Activated CD8-positive, alpha-beta memory T cell treated with anti-CD3 and anti-CD28 coated beads, Interleukin-2, amount 50 U/mL, for 24 hours (primary cell): ENCODE results near the gene TRAPPC3L.

ENCODE experiments used
- DNase-seq: peaks from one replicate; pipeline ENCODE4 v3.0.0-alpha.2; 2020; ENCODE audit errors: extremely low read depth

The TRAPPC3L gene

GRCh38 chr6:116465246-116465645 lies 80.2 kb downstream of the TRAPPC3L start:
- DNase-seq: no peak

GRCh38 chr6:116463301-116463700 lies 82.2 kb downstream of the TRAPPC3L start:
- no peak for DNase-seq

GRCh38 chr6:116461932-116462885 lies 83.3 kb downstream of the TRAPPC3L start:
- DNase-seq: no peak

DNA sequence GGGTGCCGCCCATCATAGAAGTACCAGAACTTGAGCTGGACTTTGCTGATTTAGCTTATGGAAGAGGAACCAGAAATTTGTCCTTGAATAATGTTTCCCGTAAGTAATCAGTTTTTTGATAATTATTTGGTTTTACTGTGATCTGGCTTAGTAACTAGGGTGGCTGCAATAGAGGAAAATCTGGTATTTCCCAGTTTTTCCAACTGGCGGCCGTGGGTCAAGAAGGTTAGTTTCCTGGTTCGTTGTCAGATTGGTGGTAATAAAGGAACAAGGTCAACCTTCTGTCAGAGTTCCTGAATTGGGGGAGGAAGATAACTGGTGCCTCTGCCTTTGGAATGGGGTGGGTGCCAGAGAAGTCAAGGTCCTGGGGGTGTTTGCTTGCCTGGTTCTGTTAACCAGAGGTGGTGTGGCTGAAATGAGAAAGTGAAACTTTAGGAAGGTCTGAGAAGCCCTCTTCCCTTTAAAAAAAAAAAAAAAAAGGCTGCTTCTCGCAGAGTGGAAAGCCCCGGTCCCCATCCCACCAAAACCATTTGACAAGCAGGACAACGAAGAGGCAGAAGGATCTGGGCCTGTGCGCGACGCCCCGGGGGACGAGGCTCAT lies 84.1 kb downstream of the TRAPPC3L start, which contains the start of gene CALHM6:
Gene CALHM6 (plus strand): TSS at position 45 of the 601 bp plus-strand sequence. CDS start 555 bp downstream, at position 600.
- no peak for DNase-seq

- DNase-seq: no peak
Measured at GRCh38 chr6:116459927-116460326, 85.6 kb downstream of the TRAPPC3L start.

- no peak for DNase-seq
Measured at GRCh38 chr6:116458264-116458663, 87.2 kb downstream of the TRAPPC3L start.

DNA sequence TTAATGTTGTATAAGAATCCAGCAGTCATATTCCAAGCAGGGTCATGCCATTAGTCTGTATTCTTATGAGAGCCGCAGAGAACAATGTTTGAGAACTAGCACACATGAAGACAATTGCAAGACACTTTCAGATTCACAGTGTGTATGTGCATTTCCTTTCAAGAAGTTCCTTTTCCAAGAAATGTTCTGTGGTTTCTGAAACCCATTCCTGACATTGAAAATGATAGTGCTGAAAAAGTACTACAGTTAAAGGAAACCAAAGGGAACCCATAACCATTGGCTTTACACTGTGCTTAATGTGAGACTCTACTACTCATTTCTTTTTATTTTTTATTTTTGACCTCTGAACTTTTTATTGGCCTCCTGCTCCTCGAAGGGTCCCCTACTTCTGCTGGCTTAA lies 88.6 kb downstream of the TRAPPC3L start:
- no peak for DNase-seq

DNA sequence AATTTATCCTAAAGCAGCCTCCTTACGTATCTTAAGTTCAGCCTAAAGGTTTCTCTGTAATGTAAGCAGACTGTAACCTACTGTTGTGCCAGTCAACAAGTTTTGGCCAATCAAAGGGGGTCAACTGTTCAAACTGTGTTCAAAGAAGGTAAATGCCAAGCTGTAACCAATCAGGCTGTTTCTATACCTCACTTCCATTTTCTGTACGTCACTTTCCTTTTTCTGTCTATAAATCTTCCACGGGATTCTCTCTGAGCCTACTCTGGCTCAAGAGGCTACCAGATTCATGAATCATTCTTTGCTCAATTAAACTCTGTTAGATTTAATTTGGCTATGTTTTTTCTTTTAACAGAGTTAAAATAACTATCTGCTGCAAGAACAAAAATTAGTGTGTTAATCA lies 89.4 kb downstream of the TRAPPC3L start:
- DNase-seq: no peak

DNA sequence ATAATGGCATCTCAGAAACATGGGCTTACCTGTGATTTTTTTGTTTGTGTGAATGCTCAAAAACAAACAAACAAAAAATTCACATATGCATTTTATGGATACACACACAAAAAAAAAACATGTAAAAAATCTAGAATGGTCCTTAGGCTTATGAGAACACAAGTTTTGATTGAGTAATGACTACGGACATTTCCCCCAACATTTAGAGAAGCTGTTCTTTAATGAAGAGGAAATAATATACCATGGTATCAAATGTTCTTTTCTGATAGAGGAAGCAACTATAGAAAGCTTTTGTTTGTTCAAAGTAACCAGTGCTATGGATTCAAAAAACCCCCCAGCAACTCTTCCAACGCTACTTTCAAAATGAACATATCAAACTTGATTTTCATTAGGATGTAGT lies 93.0 kb downstream of the TRAPPC3L start:
- DNase-seq: no peak

GRCh38 chr6:116451916-116452315 lies 93.6 kb downstream of the TRAPPC3L start:
- no peak for DNase-seq

- DNase-seq: no peak
Measured at GRCh38 chr6:116450769-116451740, 94.4 kb downstream of the TRAPPC3L start.

DNA sequence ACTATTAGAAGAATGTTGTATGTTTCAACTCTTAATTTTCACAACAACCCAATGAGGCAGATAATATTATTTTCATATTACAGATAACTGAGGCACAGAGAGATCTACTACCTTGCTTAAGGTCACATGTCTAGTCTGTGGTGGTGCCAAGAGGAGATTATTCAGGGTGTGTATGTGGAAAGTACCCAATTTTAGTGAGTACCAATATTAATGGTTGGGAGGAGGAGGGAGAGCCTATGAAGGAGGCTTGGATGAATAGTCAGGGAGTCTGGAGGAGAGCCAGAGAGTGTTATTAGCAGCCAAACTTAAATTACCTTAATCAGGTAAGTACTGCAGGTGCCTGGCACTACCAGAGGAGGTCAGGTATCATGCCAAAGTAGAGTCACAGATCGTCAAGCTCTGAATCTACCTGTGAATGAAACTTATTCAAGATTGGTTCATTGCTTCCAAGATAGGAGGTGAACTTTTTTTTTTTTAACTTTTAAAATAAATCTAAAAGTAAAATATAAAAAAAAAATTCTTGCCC lies 95.2 kb downstream of the TRAPPC3L start:
- DNase-seq: no peak

DNA sequence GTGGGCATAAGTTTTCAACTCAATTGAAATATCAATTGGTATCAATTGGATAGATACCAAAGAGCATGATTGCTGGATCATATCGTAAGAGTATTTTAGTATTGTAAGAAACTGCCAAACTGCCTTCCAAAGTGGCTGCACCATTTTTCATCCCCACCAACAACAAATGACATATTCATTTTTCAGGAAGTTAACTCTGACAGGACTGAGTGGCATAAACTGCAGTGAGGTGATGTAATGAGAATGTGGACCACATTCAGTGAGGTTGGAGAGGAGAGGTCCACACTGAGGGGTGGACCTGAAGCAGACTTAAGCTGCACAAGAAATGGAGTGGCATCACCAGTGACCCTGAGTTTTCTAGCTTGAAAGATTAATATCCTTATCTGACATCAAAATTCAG lies 95.9 kb downstream of the TRAPPC3L start:
- no peak for DNase-seq

- no peak for DNase-seq
Measured at GRCh38 chr6:116447496-116448011, 97.9 kb downstream of the TRAPPC3L start.

- no peak for DNase-seq
Measured at GRCh38 chr6:116447052-116447451, 98.4 kb downstream of the TRAPPC3L start.

DNA sequence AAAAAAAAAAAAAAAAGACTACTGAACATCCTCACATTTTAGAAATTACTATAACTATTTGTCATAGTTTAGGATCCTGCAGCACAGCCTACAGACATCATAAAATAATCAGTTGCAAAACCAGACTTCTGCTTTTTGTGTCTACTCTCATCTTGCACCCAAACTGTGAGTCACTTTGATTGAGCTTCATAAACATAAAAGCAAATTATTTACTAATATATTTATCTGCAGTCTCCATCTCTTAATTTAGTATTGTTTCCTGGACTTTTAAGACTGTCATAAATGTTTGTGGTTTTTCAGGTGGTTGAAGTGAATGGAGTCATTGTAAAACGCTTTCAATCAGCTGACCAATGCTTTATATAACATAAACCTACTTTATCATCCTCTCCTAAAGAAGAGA lies 99.1 kb downstream of the TRAPPC3L start:
- DNase-seq: no peak

DNA sequence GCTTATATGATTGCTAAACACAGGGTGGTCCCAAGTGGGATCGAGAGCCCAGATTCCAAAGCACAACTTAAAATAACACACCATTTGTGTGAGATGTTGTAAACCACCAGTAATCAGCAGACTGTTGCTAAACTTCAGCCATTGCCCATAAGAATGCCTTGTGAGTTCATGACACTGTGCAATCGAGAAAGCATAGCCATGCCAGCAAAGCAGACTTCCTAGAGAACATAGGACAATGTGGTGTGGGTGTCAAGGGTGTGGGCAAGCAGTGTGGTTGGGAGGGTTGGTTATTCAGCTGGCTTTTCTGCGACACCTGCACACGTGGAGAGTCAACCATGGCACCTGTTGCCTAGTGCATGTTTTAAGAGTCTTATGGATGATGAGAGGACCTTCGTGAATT lies 100.4 kb downstream of the TRAPPC3L start:
- no peak for DNase-seq
